ENCODE results near the gene SDR39U1. TPM values are rescaled to one million over a fixed set of nuclear protein-coding genes. Genes with fewer than 3 reads are reported as not detected.

The SDR39U1 gene
- total RNA-seq, 2 donors from 2014 or later, result 40.4 to 41.3 TPM

GRCh38 chr14:24422261-24422660 is 20.3 kb downstream of the SDR39U1 start:
- no peak overlapping the region for H3K4me3 Mint-ChIP-seq
- H3K27ac Mint-ChIP-seq, result no peak overlapping the region
- H3K36me3 Mint-ChIP-seq (ENCODE audit: low read depth), result no peaks in the 10 kb centered on the region
- no peak overlapping the region for H3K9ac ChIP-seq (ENCODE audit: extremely low read depth, low read length, poor library complexity, severe bottlenecking)
- no peak overlapping the region for H3K4me3 ChIP-seq (ENCODE audit: low read length)
- 85 to 98% methylated on average over 4 of the region's 4 CpGs for WGBS, 2 experiments (ENCODE audit: insufficient coverage in 1 of 2, insufficient read length in 1 of 2)
- TF ChIP-seq, protein P1, sequence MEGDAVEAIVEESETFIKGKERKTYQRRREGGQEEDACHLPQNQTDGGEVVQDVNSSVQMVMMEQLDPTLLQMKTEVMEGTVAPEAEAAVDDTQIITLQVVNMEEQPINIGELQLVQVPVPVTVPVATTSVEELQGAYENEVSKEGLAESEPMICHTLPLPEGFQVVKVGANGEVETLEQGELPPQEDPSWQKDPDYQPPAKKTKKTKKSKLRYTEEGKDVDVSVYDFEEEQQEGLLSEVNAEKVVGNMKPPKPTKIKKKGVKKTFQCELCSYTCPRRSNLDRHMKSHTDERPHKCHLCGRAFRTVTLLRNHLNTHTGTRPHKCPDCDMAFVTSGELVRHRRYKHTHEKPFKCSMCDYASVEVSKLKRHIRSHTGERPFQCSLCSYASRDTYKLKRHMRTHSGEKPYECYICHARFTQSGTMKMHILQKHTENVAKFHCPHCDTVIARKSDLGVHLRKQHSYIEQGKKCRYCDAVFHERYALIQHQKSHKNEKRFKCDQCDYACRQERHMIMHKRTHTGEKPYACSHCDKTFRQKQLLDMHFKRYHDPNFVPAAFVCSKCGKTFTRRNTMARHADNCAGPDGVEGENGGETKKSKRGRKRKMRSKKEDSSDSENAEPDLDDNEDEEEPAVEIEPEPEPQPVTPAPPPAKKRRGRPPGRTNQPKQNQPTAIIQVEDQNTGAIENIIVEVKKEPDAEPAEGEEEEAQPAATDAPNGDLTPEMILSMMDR (conservative IDR thresholded peaks at IDR 0.05), result no peak
- no peaks in the 10 kb centered on the region for H3K9me3 ChIP-seq (ENCODE audit: control insufficient read depth, low read length)
- H3K9me3 Mint-ChIP-seq, result no peaks in the 10 kb centered on the region
- H3K27me3 Mint-ChIP-seq (ENCODE audit: insufficient read depth), result peaks cover 16% of the 10 kb centered on the region
- H3K4me1 ChIP-seq (ENCODE audit: control insufficient read depth, insufficient read depth, low read length), result no peaks in the 10 kb centered on the region
- DNase-seq, result no peak
- H3K27ac ChIP-seq (ENCODE audit: low read depth, low read length), result no peak overlapping the region
- H3K4me1 Mint-ChIP-seq, result peaks cover 8% of the 10 kb centered on the region
- no peaks in the 10 kb centered on the region for H3K36me3 ChIP-seq (ENCODE audit: control insufficient read depth, insufficient read depth, low read length)
- peaks cover 37% of the 10 kb centered on the region for H3K27me3 ChIP-seq (ENCODE audit: control insufficient read depth, insufficient read depth, low read length, poor library complexity, severe bottlenecking)

DNA sequence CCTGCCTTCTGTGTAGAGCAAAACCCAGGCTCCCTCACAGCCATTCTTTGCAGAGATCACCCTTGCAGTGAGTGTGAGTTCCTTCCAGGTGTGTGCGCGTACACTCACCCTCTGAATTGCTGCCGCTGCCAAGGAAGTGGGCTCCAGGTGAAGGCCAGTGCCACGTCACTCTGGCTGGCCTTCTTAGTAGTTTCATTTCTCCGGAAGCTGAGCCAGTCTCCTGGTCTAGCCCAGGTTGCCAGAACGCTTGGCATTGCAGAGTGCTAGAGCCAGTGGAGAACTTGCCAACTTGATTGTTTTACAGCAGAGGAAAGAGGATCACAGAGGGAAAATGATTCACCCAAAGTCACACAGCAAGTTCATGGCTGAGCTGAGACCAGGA is 24.1 kb downstream of the SDR39U1 start:
- Histone ChIP-seq H3K4me3 (ENCODE audit: low read length) (no peak overlapping the region), H3K27ac (ENCODE audit: low read depth, low read length) (no peak overlapping the region), H3K36me3 (ENCODE audit: control insufficient read depth, insufficient read depth, low read length) (no peaks in the 10 kb centered on the region), H3K9ac (ENCODE audit: extremely low read depth, low read length, poor library complexity, severe bottlenecking) (no peak overlapping the region), H3K27me3 (ENCODE audit: control insufficient read depth, insufficient read depth, low read length, poor library complexity, severe bottlenecking) (peaks cover 37% of the 10 kb centered on the region), H3K4me1 (ENCODE audit: control insufficient read depth, insufficient read depth, low read length) (no peaks in the 10 kb centered on the region), H3K9me3 (ENCODE audit: control insufficient read depth, low read length) (no peaks in the 10 kb centered on the region)
- Mint-ChIP-seq H3K4me3 (no peak overlapping the region), H3K36me3 (ENCODE audit: low read depth) (peaks cover 11% of the 10 kb centered on the region), H3K27me3 (ENCODE audit: insufficient read depth) (peaks cover 15% of the 10 kb centered on the region), H3K27ac (no peak overlapping the region), H3K4me1 (no peaks in the 10 kb centered on the region), H3K9me3 (no peaks in the 10 kb centered on the region)
- DNase-seq, result no peak
- WGBS, 2 experiments (ENCODE audit: insufficient coverage in 1 of 2, insufficient read length in 1 of 2), result 91 to 97% methylated on average over 6 of the region's 6 CpGs
- TF ChIP-seq, protein P1 (conservative IDR thresholded peaks at IDR 0.05), result no peak

DNA sequence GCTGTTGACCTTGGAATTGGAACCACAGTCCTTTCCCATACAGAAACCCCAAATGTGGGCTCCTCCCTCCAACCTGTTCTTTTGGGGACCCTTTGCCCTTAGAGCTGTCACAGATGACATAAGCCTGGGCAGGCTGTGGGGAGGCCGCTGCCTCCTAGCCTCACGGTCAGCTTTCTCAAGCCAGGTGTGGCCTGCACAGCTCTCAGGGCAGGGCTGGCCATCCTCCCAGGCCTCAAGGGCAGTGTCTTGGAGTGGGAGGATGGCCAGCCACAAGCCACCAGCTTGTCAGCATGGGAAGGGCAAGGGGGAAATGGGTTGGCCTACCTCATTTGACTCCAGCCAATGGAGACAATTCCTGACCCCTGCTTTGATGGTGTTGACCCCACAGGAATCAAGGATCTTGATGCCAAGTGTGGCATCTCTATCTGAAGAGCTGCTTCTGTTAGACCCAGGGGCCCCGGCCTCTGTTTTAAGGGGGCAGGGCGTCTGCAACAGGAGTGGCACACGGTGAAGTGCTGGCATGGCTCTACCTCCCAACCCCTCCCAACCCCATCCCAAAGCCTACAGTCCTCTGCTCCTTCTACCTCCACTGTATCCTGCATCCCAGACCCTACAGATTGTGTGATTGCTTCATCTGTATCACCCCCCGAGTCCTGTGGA is 24.6 kb downstream of the SDR39U1 start:
- no peak overlapping the region for H3K27ac Mint-ChIP-seq
- H3K4me1 Mint-ChIP-seq, result no peaks in the 10 kb centered on the region
- H3K9me3 Mint-ChIP-seq, result no peaks in the 10 kb centered on the region
- DNase-seq, result no peak
- peaks cover 12% of the 10 kb centered on the region for H3K36me3 Mint-ChIP-seq (ENCODE audit: low read depth)
- peaks cover 15% of the 10 kb centered on the region for H3K27me3 Mint-ChIP-seq (ENCODE audit: insufficient read depth)
- no peak overlapping the region for H3K27ac ChIP-seq (ENCODE audit: low read depth, low read length)
- no peaks in the 10 kb centered on the region for H3K4me1 ChIP-seq (ENCODE audit: control insufficient read depth, insufficient read depth, low read length)
- H3K4me3 ChIP-seq (ENCODE audit: low read length), result no peak overlapping the region
- TF ChIP-seq, protein P1 (conservative IDR thresholded peaks at IDR 0.05), result no peak
- no peak overlapping the region for H3K4me3 Mint-ChIP-seq
- H3K9me3 ChIP-seq (ENCODE audit: control insufficient read depth, low read length), result no peaks in the 10 kb centered on the region
- 87 to 94% methylated on average over 5 to 6 of the region's 6 CpGs for WGBS, 2 experiments (ENCODE audit: insufficient coverage in 1 of 2, insufficient read length in 1 of 2)
- H3K36me3 ChIP-seq (ENCODE audit: control insufficient read depth, insufficient read depth, low read length), result no peaks in the 10 kb centered on the region
- H3K27me3 ChIP-seq (ENCODE audit: control insufficient read depth, insufficient read depth, low read length, poor library complexity, severe bottlenecking), result peaks cover 31% of the 10 kb centered on the region
- no peak overlapping the region for H3K9ac ChIP-seq (ENCODE audit: extremely low read depth, low read length, poor library complexity, severe bottlenecking)
